GM12878 (cell line): ENCODE results near the gene GFM1.

Experiments
- CREM ChIP-seq: IDR thresholded peaks from 2 replicates; pipeline ENCODE4 v1.6.1; 2014; ENCODE audit warnings: antibody characterized with exemption, low read depth
- POLR2A ChIP-seq: IDR thresholded peaks from 2 replicates; pipeline ENCODE4 v1.6.1; 2011; ENCODE audit warnings: low read depth, mild to moderate bottlenecking, low read length
- POLR2AphosphoS2 ChIP-seq: IDR thresholded peaks from 2 replicates; pipeline ENCODE4 v1.6.1; 2011; ENCODE audit warnings: low read depth, mild to moderate bottlenecking, low read length, improper control_type of control experiment, moderate library complexity
- SIN3A ChIP-seq: IDR thresholded peaks from 2 replicates; pipeline ENCODE4 v1.6.1; 2012; ENCODE audit warnings: low read depth, low read length, improper control_type of control experiment
- SRF ChIP-seq, 2 experiments: IDR thresholded peaks; 2 replicates each; pipeline ENCODE4 v1.6.1; 2011; ENCODE audit warnings: low read depth in 2 of 2, low read length in 2 of 2, mild to moderate bottlenecking in 1 of 2, moderate library complexity in 1 of 2
- TF ChIP-seq, protein P1 (sequence below): fragments of 450-650 bp; formaldehyde crosslinking; IDR thresholded peaks from 2 replicates; pipeline ENCODE4 v1.4.0; 2020; ENCODE audit warnings: mild to moderate bottlenecking, moderate library complexity
- TF ChIP-seq, protein P2 (sequence below): fragments of 450-650 bp; IDR thresholded peaks from 2 replicates; pipeline ENCODE4 v1.6.1; 2017; ENCODE audit warnings: mild to moderate bottlenecking

DNA sequence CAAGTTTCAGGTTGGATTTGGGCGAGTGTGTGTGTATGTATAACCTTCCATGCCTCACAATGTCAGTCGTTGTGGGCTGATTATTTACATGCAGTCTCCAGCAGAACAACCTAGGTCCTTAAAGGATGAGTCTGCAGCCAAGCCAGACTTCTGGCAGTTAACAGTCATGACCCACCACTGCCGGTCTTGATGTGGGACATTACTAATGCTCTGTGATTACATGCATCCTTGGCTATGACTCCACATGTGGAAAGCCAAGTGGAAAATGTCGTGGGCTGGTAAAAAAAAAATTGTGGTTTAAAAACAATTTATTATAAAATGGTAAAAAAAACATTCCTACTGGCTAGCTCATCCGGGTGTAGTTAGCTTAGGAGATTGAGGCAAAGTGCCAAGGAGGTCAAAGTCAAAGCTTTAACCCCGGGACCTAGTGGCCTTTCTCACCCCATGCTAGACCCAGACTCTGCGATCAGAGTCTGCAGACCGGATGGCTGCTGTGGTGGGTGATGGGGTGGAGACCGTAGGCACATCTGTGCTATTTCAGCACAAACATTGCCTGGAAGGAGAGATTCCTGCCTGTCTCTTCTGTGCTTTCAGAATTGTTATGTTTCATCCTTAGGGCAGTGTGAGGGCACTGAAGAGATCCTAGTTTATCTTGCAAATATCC lies 81.2 kb downstream of the GFM1 start:
- no peak for TF ChIP-seq POLR2A
- TF ChIP-seq, protein P1, sequence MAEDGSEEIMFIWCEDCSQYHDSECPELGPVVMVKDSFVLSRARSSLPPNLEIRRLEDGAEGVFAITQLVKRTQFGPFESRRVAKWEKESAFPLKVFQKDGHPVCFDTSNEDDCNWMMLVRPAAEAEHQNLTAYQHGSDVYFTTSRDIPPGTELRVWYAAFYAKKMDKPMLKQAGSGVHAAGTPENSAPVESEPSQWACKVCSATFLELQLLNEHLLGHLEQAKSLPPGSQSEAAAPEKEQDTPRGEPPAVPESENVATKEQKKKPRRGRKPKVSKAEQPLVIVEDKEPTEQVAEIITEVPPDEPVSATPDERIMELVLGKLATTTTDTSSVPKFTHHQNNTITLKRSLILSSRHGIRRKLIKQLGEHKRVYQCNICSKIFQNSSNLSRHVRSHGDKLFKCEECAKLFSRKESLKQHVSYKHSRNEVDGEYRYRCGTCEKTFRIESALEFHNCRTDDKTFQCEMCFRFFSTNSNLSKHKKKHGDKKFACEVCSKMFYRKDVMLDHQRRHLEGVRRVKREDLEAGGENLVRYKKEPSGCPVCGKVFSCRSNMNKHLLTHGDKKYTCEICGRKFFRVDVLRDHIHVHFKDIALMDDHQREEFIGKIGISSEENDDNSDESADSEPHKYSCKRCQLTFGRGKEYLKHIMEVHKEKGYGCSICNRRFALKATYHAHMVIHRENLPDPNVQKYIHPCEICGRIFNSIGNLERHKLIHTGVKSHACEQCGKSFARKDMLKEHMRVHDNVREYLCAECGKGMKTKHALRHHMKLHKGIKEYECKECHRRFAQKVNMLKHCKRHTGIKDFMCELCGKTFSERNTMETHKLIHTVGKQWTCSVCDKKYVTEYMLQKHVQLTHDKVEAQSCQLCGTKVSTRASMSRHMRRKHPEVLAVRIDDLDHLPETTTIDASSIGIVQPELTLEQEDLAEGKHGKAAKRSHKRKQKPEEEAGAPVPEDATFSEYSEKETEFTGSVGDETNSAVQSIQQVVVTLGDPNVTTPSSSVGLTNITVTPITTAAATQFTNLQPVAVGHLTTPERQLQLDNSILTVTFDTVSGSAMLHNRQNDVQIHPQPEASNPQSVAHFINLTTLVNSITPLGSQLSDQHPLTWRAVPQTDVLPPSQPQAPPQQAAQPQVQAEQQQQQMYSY: no peak
- TF ChIP-seq SIN3A: no peak
- no peak for TF ChIP-seq SRF (IDR thresholded peaks at IDR 0.05; ENCODE audit: low read depth in 2 of 2, low read length in 2 of 2)
- TF ChIP-seq POLR2AphosphoS2: no peak
- TF ChIP-seq, protein P2, sequence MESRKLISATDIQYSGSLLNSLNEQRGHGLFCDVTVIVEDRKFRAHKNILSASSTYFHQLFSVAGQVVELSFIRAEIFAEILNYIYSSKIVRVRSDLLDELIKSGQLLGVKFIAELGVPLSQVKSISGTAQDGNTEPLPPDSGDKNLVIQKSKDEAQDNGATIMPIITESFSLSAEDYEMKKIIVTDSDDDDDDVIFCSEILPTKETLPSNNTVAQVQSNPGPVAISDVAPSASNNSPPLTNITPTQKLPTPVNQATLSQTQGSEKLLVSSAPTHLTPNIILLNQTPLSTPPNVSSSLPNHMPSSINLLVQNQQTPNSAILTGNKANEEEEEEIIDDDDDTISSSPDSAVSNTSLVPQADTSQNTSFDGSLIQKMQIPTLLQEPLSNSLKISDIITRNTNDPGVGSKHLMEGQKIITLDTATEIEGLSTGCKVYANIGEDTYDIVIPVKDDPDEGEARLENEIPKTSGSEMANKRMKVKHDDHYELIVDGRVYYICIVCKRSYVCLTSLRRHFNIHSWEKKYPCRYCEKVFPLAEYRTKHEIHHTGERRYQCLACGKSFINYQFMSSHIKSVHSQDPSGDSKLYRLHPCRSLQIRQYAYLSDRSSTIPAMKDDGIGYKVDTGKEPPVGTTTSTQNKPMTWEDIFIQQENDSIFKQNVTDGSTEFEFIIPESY: no peak
- TF ChIP-seq CREM: no peak
